ENCODE data around the gene PTPRN2.
"Not testable (repeated sequence)": the region's sequence is repeated elsewhere in the genome, so short reads cannot be mapped to it uniquely, and the experiment has no call there.

DNA sequence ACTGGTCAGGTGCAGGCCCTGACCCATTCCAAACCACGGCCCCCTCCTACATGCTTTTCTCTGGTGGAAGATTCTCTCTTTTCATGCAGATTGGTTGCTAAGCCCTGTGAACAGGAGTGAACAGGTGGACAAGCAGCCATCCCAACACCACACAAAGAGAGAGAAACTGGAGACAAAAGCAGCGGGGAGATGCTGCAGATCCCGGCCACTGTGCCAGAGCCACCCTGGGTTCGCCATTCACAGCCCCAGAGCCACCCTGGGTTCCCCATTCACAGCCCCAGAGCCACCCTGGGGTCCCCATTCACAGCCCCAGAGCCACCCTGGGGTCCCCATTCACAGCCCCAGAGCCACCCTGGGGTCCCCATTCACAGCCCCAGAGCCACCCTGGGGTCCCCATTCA is 239.6 kb downstream of the PTPRN2 start:
- TF ChIP-seq EZH2 (IDR thresholded peaks at IDR 0.05; ENCODE audit: borderline replicate concordance, low read depth, low read length); HDAC8 (tag; IDR thresholded peaks at IDR 0.05); SIN3B (IDR thresholded peaks at IDR 0.05; ENCODE audit: low read depth); CHD2 (IDR thresholded peaks at IDR 0.05; ENCODE audit: low read depth, low read length); CSDE1 (IDR thresholded peaks at IDR 0.05); POLR2B (IDR thresholded peaks at IDR 0.05; ENCODE audit: low read depth, partially characterized antibody); SREBF1 (IDR thresholded peaks at IDR 0.05; ENCODE audit: borderline replicate concordance, low read depth, low read length); EP300 (IDR thresholded peaks at IDR 0.05; ENCODE audit: low read length); ZNF696 (CRISPR knock-in tag; conservative IDR thresholded peaks at IDR 0.05); RBFOX2 (IDR thresholded peaks at IDR 0.05; ENCODE audit: low read depth, low read length); KHSRP (IDR thresholded peaks at IDR 0.05); CHD1 (IDR thresholded peaks at IDR 0.05; ENCODE audit: low read length); TBL1XR1 (IDR thresholded peaks at IDR 0.05; ENCODE audit: low read length in 2 of 2): not testable (repeated sequence)
